Esophagus (tissue), 2 donors: ENCODE results near the gene OSTF1. TPM values are rescaled to one million over a fixed set of nuclear protein-coding genes. Genes with fewer than 3 reads are reported as not detected.

ENCODE experiments used
- H3K27ac ChIP-seq, 2 donors: one replicate each; pipeline ENCODE4 v1.5.1; 2013; ENCODE audit warnings: low read depth in 2 of 2, mild to moderate bottlenecking in 2 of 2, inconsistent platforms in 1 of 2, low read length in 1 of 2, moderate library complexity in 1 of 2
- H3K27me3 ChIP-seq, 2 donors: one replicate each; pipeline ENCODE4 v1.6.1; 2013; ENCODE audit warnings: low read length in 2 of 2, control low read depth in 1 of 2, mild to moderate bottlenecking in 1 of 2; ENCODE audit not compliant: insufficient read depth in 2 of 2, control insufficient read depth in 1 of 2
- H3K36me3 ChIP-seq, 2 donors: one replicate each; pipeline ENCODE4 v1.6.1; 2013; ENCODE audit warnings: low read length in 1 of 2; ENCODE audit not compliant: control insufficient read depth in 2 of 2, insufficient read depth in 2 of 2
- H3K4me1 ChIP-seq, 2 donors: one replicate each; pipeline ENCODE4 v1.6.1; 2013; ENCODE audit warnings: low read length in 1 of 2; ENCODE audit not compliant: control insufficient read depth in 2 of 2, insufficient read depth in 2 of 2
- H3K4me3 ChIP-seq, 2 donors: one replicate each; pipeline ENCODE4 v1.5.1; 2013; ENCODE audit warnings: low read length in 2 of 2, mild to moderate bottlenecking in 2 of 2, low read depth in 1 of 2, moderate library complexity in 1 of 2
- H3K9me3 ChIP-seq, 2 donors: one replicate each; pipeline ENCODE4 v1.6.1; 2013; ENCODE audit warnings: mild to moderate bottlenecking in 2 of 2, low read depth in 1 of 2, low read length in 1 of 2, moderate library complexity in 1 of 2; ENCODE audit not compliant: control insufficient read depth in 2 of 2, insufficient read depth in 1 of 2
- WGBS, 2 donors: extraction: QIAGEN DNeasy Blood & Tissue Kit; methylation state at CpG; one replicate each; pipeline ENCODE4 v1.1.7; 2013; 5-methylcytosine and 5-hydroxymethylcytosine counted together
- polyA plus RNA-seq, 2 donors: library from polyadenylated mRNA; stranded (reverse); fragments of 200-250 nt; gene quantifications; one replicate each; pipeline ENCODE4 v1.2.3, GENCODE V29; 2013
- donor health status: healthy with polysubstance abuse.
- donor health status: Bipolar disorder and iron deficiency.

OSTF1 gene
- polyA plus RNA-seq, 2 donors, result 99.6 to 127 TPM

GRCh38 chr9:75096796-75097195 is 8.5 kb downstream of the OSTF1 start:
- Histone ChIP-seq H3K9me3 (no peaks in the 10 kb centered on the region), H3K27me3 (no peaks in the 10 kb centered on the region), H3K4me3 (no peak overlapping the region), H3K4me1 (peaks cover 0 to 2% of the 10 kb centered on the region in 2 donors), H3K27ac (peak overlapping the region in 1 of 2 donors; percentile 8), H3K36me3 (no peaks in the 10 kb centered on the region)
- WGBS, 2 donors, result 62 to 72% methylated on average over 4 of the region's 4 CpGs

- Histone ChIP-seq H3K27ac (peak overlapping the region; percentile 21 to 38), H3K36me3 (no peaks in the 10 kb centered on the region), H3K4me3 (no peak overlapping the region), H3K4me1 (peaks cover 0 to 2% of the 10 kb centered on the region in 2 donors), H3K27me3 (no peaks in the 10 kb centered on the region), H3K9me3 (no peaks in the 10 kb centered on the region)
- 61 to 70% methylated on average over 9 of the region's 9 CpGs for WGBS, 2 donors
These were observed 12.8 kb downstream of the OSTF1 start for GRCh38 chr9:75101004-75101588.

- Histone ChIP-seq H3K36me3 (no peaks in the 10 kb centered on the region), H3K27me3 (no peaks in the 10 kb centered on the region), H3K9me3 (no peaks in the 10 kb centered on the region), H3K27ac (no peak overlapping the region), H3K4me3 (no peak overlapping the region), H3K4me1 (peaks cover 0 to 2% of the 10 kb centered on the region in 2 donors)
- 93 to 94% methylated on average over 7 of the region's 7 CpGs for WGBS, 2 donors
These were observed 14.0 kb downstream of the OSTF1 start for GRCh38 chr9:75102177-75102790.

- 74 to 91% methylated on average over 3 of the region's 3 CpGs for WGBS, 2 donors
- Histone ChIP-seq H3K27ac (no peak overlapping the region), H3K4me1 (peaks cover 0 to 5% of the 10 kb centered on the region in 2 donors)
These were observed 16.3 kb downstream of the OSTF1 start for GRCh38 chr9:75104607-75105006.

GRCh38 chr9:75105019-75105540 is 16.8 kb downstream of the OSTF1 start:
- H3K4me1 ChIP-seq, result peaks cover 0 to 5% of the 10 kb centered on the region in 2 donors
- WGBS, 2 donors, result 81 to 88% methylated on average over 2 of the region's 2 CpGs

More at GRCh38 chr9:75104607-75105006, 16.3 kb downstream of the OSTF1 start:
- no peaks in the 10 kb centered on the region for H3K27me3 ChIP-seq
- H3K4me3 ChIP-seq, result no peak overlapping the region
- no peaks in the 10 kb centered on the region for H3K9me3 ChIP-seq
- H3K36me3 ChIP-seq, result no peaks in the 10 kb centered on the region

GRCh38 chr9:75105841-75106240 is 17.5 kb downstream of the OSTF1 start:
- WGBS, 2 donors, result 66 to 79% methylated on average over 2 of the region's 2 CpGs
- Histone ChIP-seq H3K4me3 (no peak overlapping the region), H3K36me3 (no peaks in the 10 kb centered on the region), H3K27me3 (no peaks in the 10 kb centered on the region), H3K4me1 (peaks cover 0 to 5% of the 10 kb centered on the region in 2 donors), H3K27ac (no peak overlapping the region), H3K9me3 (no peaks in the 10 kb centered on the region)

More at GRCh38 chr9:75105019-75105540, 16.8 kb downstream of the OSTF1 start:
- Histone ChIP-seq H3K36me3 (no peaks in the 10 kb centered on the region), H3K27ac (no peak overlapping the region), H3K27me3 (no peaks in the 10 kb centered on the region), H3K9me3 (no peaks in the 10 kb centered on the region), H3K4me3 (no peak overlapping the region)

GRCh38 chr9:75106857-75107256 is 18.5 kb downstream of the OSTF1 start:
- no peaks in the 10 kb centered on the region for H3K9me3 ChIP-seq
- H3K36me3 ChIP-seq, result no peaks in the 10 kb centered on the region
- 80 to 93% methylated on average over 6 of the region's 6 CpGs for WGBS, 2 donors
- H3K27me3 ChIP-seq, result no peaks in the 10 kb centered on the region
- H3K4me1 ChIP-seq, result peaks cover 0 to 3% of the 10 kb centered on the region in 2 donors
- H3K4me3 ChIP-seq, result no peak overlapping the region
- H3K27ac ChIP-seq, result peak overlapping the region in 1 of 2 donors; percentile 41

GRCh38 chr9:75108571-75108970 is 20.3 kb downstream of the OSTF1 start:
- Histone ChIP-seq H3K4me1 (peaks cover 0 to 3% of the 10 kb centered on the region in 2 donors), H3K27ac (peak overlapping the region in 1 of 2 donors; percentile 85), H3K27me3 (no peaks in the 10 kb centered on the region), H3K9me3 (no peaks in the 10 kb centered on the region), H3K36me3 (no peaks in the 10 kb centered on the region), H3K4me3 (no peak overlapping the region)
- WGBS, 2 donors, result 63 to 66% methylated on average over 4 of the region's 4 CpGs

GRCh38 chr9:75109210-75109839 is 21.0 kb downstream of the OSTF1 start:
- peaks cover 0 to 3% of the 10 kb centered on the region in 2 donors for H3K4me1 ChIP-seq
- H3K9me3 ChIP-seq, result no peaks in the 10 kb centered on the region
- H3K27ac ChIP-seq, result peak overlapping the region; percentile 85 to 88
- H3K27me3 ChIP-seq, result no peaks in the 10 kb centered on the region
- no peak overlapping the region for H3K4me3 ChIP-seq
- no peaks in the 10 kb centered on the region for H3K36me3 ChIP-seq
- 78 to 82% methylated on average over 7 of the region's 7 CpGs for WGBS, 2 donors
